Sigmoid colon (tissue), 7 donors: ENCODE data around the gene GSK3B. TPM values are rescaled to one million over a fixed set of nuclear protein-coding genes. Genes with fewer than 3 reads are reported as not detected.

Experiments
- DNase-seq: peaks from one replicate; pipeline ENCODE4 v3.0.0-alpha.2; 2019
- H3K27ac ChIP-seq, 4 donors: fragments of 200-600 bp; sonication (generic); one replicate each; pipeline ENCODE4 v1.5.1; 2016 to 2019; ENCODE audit warnings: mild to moderate bottlenecking in 1 of 4
- H3K27me3 ChIP-seq, 3 donors: fragments of 200-600 bp; sonication (generic); one replicate each; pipeline ENCODE4 v1.5.1; 2019; ENCODE audit warnings: mild to moderate bottlenecking in 1 of 3
- H3K36me3 ChIP-seq, 4 donors: fragments of 200-600 bp; sonication (generic); one replicate each; pipeline ENCODE4 v1.5.1; 2016 to 2019
- H3K4me1 ChIP-seq, 4 donors: fragments of 200-600 bp; sonication (generic); one replicate each; pipeline ENCODE4 v1.5.1; 2017 to 2019
- H3K4me3 ChIP-seq, 4 donors: fragments of 200-600 bp; sonication (generic); one replicate each; pipeline ENCODE4 v1.5.1; 2017 to 2019; ENCODE audit warnings: mild to moderate bottlenecking in 2 of 4, moderate library complexity in 1 of 4
- H3K9me3 ChIP-seq, 4 donors: fragments of 200-600 bp in 3 of 4; sonication (generic) in 3 of 4; one replicate each; pipeline versions ENCODE4 v1.5.1 to v1.6.1; 2013 to 2019
- EP300 ChIP-seq, 4 donors: sonication (generic); formaldehyde crosslinking; IDR thresholded peaks; one replicate each; pipeline ENCODE4 v1.6.1; 2017; ENCODE audit warnings: antibody characterized with exemption in 4 of 4
- POLR2A ChIP-seq, 2 donors: fragments of 450-650 bp; IDR thresholded peaks; one replicate each; pipeline ENCODE4 v1.6.1; 2016; ENCODE audit warnings: antibody characterized with exemption in 2 of 2, mild to moderate bottlenecking in 2 of 2, moderate library complexity in 2 of 2
- POLR2AphosphoS5 ChIP-seq, 4 donors: sonication (generic); formaldehyde crosslinking; IDR thresholded peaks; one replicate each; pipeline ENCODE4 v1.6.1; 2017; ENCODE audit warnings: antibody characterized with exemption in 4 of 4
- WGBS, 2 donors: extraction: QIAGEN DNeasy Blood & Tissue Kit; methylation state at CpG; one replicate each; pipeline ENCODE4 v1.1.7; 2013; 5-methylcytosine and 5-hydroxymethylcytosine counted together
- intact Hi-C: fragments of 100-400 bp; cut with DNase I; formaldehyde crosslinking; loops from one replicate; pipeline ENCODE4 v1.15.1; 2023
- polyA plus RNA-seq, 3 donors: library from polyadenylated mRNA; stranded (reverse); fragments of 200-250 nt; gene quantifications; one replicate each; pipeline ENCODE4 v1.2.3, GENCODE V29; 2013
- total RNA-seq, 4 donors: library from RNA; depleted of rRNA; stranded (reverse); fragments of >200 nt; gene quantifications; one replicate each; pipeline ENCODE4 v1.1.0, GENCODE V29; 2016
- TF ChIP-seq, protein P1 (sequence below), 4 experiments: fragments of 450-650 bp in 3 of 4; fragments of 200-600 bp in 1 of 4; IDR thresholded peaks; one replicate each; pipeline ENCODE4 v1.5.1; 2016 to 2019; ENCODE audit warnings: antibody characterized with exemption in 4 of 4, mild to moderate bottlenecking in 3 of 4, moderate library complexity in 2 of 4
- donor health status: healthy with polysubstance abuse.
- donor health status: Bipolar disorder and iron deficiency.
- donor health status: healthy.

The GSK3B gene
- total and polyA plus RNA-seq, 7 donors: 11.4 to 36.8 (median 23.2) TPM

GRCh38 chr3:120028271-120029047 lies 65.8 kb downstream of the GSK3B start:
- H3K27me3 ChIP-seq: no peaks in the 10 kb centered on the region
- no peaks in the 10 kb centered on the region for H3K9me3 ChIP-seq
- no peak for TF ChIP-seq POLR2A (IDR thresholded peaks at IDR 0.05)
- TF ChIP-seq, protein P1, sequence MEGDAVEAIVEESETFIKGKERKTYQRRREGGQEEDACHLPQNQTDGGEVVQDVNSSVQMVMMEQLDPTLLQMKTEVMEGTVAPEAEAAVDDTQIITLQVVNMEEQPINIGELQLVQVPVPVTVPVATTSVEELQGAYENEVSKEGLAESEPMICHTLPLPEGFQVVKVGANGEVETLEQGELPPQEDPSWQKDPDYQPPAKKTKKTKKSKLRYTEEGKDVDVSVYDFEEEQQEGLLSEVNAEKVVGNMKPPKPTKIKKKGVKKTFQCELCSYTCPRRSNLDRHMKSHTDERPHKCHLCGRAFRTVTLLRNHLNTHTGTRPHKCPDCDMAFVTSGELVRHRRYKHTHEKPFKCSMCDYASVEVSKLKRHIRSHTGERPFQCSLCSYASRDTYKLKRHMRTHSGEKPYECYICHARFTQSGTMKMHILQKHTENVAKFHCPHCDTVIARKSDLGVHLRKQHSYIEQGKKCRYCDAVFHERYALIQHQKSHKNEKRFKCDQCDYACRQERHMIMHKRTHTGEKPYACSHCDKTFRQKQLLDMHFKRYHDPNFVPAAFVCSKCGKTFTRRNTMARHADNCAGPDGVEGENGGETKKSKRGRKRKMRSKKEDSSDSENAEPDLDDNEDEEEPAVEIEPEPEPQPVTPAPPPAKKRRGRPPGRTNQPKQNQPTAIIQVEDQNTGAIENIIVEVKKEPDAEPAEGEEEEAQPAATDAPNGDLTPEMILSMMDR (IDR thresholded peaks at IDR 0.05): no peak
- no peak for TF ChIP-seq POLR2AphosphoS5 (IDR thresholded peaks at IDR 0.05)
- TF ChIP-seq EP300 (IDR thresholded peaks at IDR 0.05): no peak
- H3K27ac ChIP-seq: no peak overlapping the region
- DNase-seq: no peak
- 90 to 95% methylated on average over 13 of the region's 13 CpGs for WGBS, 2 donors
- H3K4me1 ChIP-seq: peaks cover 0 to 23% (median 16%) of the 10 kb centered on the region in 4 donors
- no peaks in the 10 kb centered on the region for H3K36me3 ChIP-seq
- H3K4me3 ChIP-seq: no peak overlapping the region
- intact Hi-C loops: no loop called here

DNA sequence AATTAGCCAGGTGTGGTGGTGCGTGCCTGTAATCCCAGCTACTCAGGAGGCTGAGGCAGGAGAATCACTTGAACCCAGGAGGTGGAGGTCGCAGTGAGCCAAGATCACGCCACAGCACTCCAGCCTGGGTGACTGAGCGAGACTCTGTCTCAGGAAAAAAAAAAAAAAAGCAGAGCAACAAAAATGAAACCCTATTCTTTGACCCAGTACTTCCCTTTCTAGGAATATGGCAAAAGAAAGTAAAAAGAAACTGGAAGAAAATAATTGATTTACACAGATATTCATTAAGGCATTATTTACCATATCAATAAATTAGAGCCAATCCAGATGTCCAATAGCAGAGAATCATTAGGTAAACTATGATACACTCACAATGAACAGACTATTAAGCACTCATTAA lies 67.0 kb downstream of the GSK3B start:
- Histone ChIP-seq H3K27ac (no peak overlapping the region), H3K36me3 (no peaks in the 10 kb centered on the region), H3K27me3 (no peaks in the 10 kb centered on the region), H3K4me3 (no peak overlapping the region), H3K9me3 (no peaks in the 10 kb centered on the region), H3K4me1 (peaks cover 0 to 23% (median 16%) of the 10 kb centered on the region in 4 donors)
- WGBS, 2 donors: 91 to 96% methylated on average over 4 of the region's 4 CpGs
- intact Hi-C loops: no loop called here
- TF ChIP-seq, protein P1 (IDR thresholded peaks at IDR 0.05): no peak
- no peak for TF ChIP-seq POLR2A (IDR thresholded peaks at IDR 0.05)
- no peak for TF ChIP-seq POLR2AphosphoS5 (IDR thresholded peaks at IDR 0.05)
- TF ChIP-seq EP300 (IDR thresholded peaks at IDR 0.05): no peak
- no peak for DNase-seq

DNA sequence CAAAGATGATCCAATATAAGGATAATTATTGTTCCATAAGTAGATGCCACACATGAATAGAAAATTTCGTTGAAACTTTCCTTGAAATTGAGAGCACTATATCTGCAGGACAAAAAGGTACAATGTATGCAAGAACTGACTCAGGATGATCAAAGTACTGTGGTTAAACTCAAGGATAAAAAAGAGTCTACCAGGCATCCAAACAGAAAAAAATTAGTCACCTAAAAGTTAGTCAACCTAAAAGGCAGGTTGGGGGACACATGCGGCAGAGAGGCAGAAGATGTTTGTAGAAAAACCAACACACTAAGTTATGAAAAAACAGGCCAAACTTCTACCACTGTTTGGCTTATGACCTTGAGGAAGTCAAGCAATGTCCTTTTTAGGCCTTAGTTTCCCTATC lies 68.7 kb downstream of the GSK3B start:
- Histone ChIP-seq H3K27me3 (no peaks in the 10 kb centered on the region), H3K4me1 (peaks cover 0 to 37% (median 21%) of the 10 kb centered on the region in 4 donors), H3K4me3 (no peak overlapping the region), H3K9me3 (no peaks in the 10 kb centered on the region), H3K36me3 (no peaks in the 10 kb centered on the region), H3K27ac (no peak overlapping the region)
- intact Hi-C loops: no loop called here
- whole genome bisulfite sequencing, 2 donors: 78 to 83% methylated on average over 2 of the region's 2 CpGs
- TF ChIP-seq, protein P1 (IDR thresholded peaks at IDR 0.05): no peak
- TF ChIP-seq POLR2A (IDR thresholded peaks at IDR 0.05): no peak
- TF ChIP-seq EP300 (IDR thresholded peaks at IDR 0.05): no peak
- TF ChIP-seq POLR2AphosphoS5 (IDR thresholded peaks at IDR 0.05): no peak
- no peak for DNase-seq

DNA sequence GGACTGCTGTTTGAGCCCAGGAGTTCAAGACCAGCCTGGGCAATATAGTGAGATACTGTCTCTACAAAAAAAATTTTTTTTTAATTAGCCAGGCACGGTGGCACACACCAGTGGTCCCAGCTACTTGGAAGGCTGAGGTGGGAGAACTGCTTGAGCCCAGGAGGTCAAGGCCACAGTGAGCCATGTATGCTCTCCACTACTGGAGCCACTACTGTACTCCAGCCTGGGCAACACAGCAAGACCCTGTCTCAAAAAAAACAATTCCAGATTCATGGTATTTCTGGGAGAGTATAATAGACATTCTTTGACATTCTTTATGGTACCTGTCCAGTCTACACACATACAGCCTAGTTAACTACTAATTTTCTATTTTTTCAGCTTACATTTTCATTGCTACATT lies 70.1 kb downstream of the GSK3B start:
- Histone ChIP-seq H3K9me3 (no peaks in the 10 kb centered on the region), H3K4me3 (no peak overlapping the region), H3K4me1 (peaks cover 0 to 49% (median 24%) of the 10 kb centered on the region in 4 donors), H3K27me3 (no peaks in the 10 kb centered on the region), H3K27ac (no peak overlapping the region), H3K36me3 (no peaks in the 10 kb centered on the region)
- no peak for TF ChIP-seq EP300 (IDR thresholded peaks at IDR 0.05)
- TF ChIP-seq, protein P1 (IDR thresholded peaks at IDR 0.05): no peak
- no peak for TF ChIP-seq POLR2A (IDR thresholded peaks at IDR 0.05)
- no peak for TF ChIP-seq POLR2AphosphoS5 (IDR thresholded peaks at IDR 0.05)
- intact Hi-C loops: no loop called here
- WGBS, 2 donors: 96 to 98% methylated on average over 1 of the region's 1 CpG
- no peak for DNase-seq
